ENCODE data around the gene TRPC4AP.

- no peak for TF ChIP-seq ZNF274 (IDR thresholded peaks at IDR 0.05; ENCODE audit: low read depth, low read length)
- TF ChIP-seq SUZ12 (IDR thresholded peaks at IDR 0.05; ENCODE audit: extremely low read depth, insufficient read depth, insufficient read length) = no peak
Measured at GRCh38 chr20:34965051-34965450, 127.6 kb downstream of the TRPC4AP start.

All from NT2/D1 (cell line).